GM23248 (cell line): ENCODE results near the gene PTX4.

Experiments
- EZH2 ChIP-seq: fragments of 200-600 bp; sonication (generic); IDR thresholded peaks from 2 replicates; pipeline ENCODE4 v1.6.1; 2018; ENCODE audit warnings: antibody characterized with exemption, mild to moderate bottlenecking; ENCODE audit not compliant: insufficient read depth, poor library complexity, severe bottlenecking
- EZH2phosphoT487 ChIP-seq: fragments of 200-600 bp; sonication (generic); IDR thresholded peaks from 2 replicates; pipeline ENCODE4 v1.6.1; 2018; ENCODE audit warnings: antibody characterized with exemption, moderate library complexity, mild to moderate bottlenecking, low read depth; ENCODE audit not compliant: insufficient read depth

- TF ChIP-seq EZH2phosphoT487 (no peak), EZH2 (no peak)
Measured at GRCh38 chr16:1489077-1489476, 333 bp upstream of the PTX4 start.
